ENCODE measurements around the gene MPRIP. TPM values are rescaled to one million over a fixed set of nuclear protein-coding genes. Genes with fewer than 3 reads are reported as not detected.

The MPRIP gene
- total and polyA plus RNA-seq, 12 donors = 88.5 to 234 (median 175) TPM

- Histone ChIP-seq H3K27me3 (no peaks in the 10 kb centered on the region), H3K4me1 (replicated peaks in 1 of 2) (peaks cover 21 to 49% of the 10 kb centered on the region in 2 donors), H3K4me3 (no peak overlapping the region), H3K27ac (peak overlapping the region in 2 of 5 donors; percentile 1 to 13), H3K9me3 (replicated peaks in 1 of 3) (no peaks in the 10 kb centered on the region), H3K36me3 (replicated peaks in 1 of 2) (peaks cover 0 to 19% of the 10 kb centered on the region in 2 donors)
- TF ChIP-seq, protein P1, sequence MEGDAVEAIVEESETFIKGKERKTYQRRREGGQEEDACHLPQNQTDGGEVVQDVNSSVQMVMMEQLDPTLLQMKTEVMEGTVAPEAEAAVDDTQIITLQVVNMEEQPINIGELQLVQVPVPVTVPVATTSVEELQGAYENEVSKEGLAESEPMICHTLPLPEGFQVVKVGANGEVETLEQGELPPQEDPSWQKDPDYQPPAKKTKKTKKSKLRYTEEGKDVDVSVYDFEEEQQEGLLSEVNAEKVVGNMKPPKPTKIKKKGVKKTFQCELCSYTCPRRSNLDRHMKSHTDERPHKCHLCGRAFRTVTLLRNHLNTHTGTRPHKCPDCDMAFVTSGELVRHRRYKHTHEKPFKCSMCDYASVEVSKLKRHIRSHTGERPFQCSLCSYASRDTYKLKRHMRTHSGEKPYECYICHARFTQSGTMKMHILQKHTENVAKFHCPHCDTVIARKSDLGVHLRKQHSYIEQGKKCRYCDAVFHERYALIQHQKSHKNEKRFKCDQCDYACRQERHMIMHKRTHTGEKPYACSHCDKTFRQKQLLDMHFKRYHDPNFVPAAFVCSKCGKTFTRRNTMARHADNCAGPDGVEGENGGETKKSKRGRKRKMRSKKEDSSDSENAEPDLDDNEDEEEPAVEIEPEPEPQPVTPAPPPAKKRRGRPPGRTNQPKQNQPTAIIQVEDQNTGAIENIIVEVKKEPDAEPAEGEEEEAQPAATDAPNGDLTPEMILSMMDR (IDR thresholded peaks at IDR 0.05) = no peak
- no peak for TF ChIP-seq POLR2A (IDR thresholded peaks at IDR 0.05)
- DNase-seq = peak in 2 of 7 donors; percentile 18 to 49
- intact Hi-C loops (cut with DNase I) = no loop called here
- WGBS, 4 donors = 59 to 73% (median 72%) methylated on average over 13 of the region's 13 CpGs
Measured at GRCh38 chr17:17081304-17081940, 39.2 kb downstream of the MPRIP start.

DNA sequence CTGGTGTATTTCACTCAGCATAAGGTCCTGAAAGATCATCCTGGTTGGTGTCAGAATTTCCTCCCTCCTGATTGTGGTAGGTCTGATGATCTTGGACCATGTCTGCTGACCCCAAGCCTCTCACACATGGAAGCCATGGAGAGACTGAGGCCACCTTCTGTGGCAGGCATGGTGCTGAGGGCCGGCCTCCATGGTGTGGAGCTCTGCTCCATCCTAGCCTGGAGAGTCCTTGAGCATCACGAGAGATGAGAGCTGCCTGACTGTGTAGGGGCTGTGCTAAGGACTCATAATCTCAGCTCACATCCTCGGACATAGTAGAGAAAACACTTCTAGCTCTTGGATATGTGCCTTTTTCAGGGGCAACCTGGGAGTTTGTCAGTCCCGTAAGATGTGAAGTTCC lies 40.6 kb downstream of the MPRIP start:
- peak in 2 of 7 donors; percentile 8 to 40 for DNase-seq
- H3K4me3 ChIP-seq = no peak overlapping the region
- no peaks in the 10 kb centered on the region for H3K9me3 ChIP-seq (replicated peaks in 1 of 3)
- H3K4me1 ChIP-seq (replicated peaks in 1 of 2) = peaks cover 27 to 42% of the 10 kb centered on the region in 2 donors
- H3K27ac ChIP-seq = no peak overlapping the region
- 79 to 95% (median 81%) methylated on average over 3 to 4 of the region's 4 CpGs for WGBS, 4 donors
- TF ChIP-seq POLR2A (IDR thresholded peaks at IDR 0.05) = no peak
- TF ChIP-seq, protein P1 (IDR thresholded peaks at IDR 0.05) = no peak
- H3K36me3 ChIP-seq (replicated peaks in 1 of 2) = peaks cover 0 to 13% of the 10 kb centered on the region in 2 donors
- intact Hi-C loops (cut with DNase I) = no loop called here
- H3K27me3 ChIP-seq = no peaks in the 10 kb centered on the region

GRCh38 chr17:17084317-17084835 lies 42.1 kb downstream of the MPRIP start:
- 84 to 90% (median 88%) methylated on average over 9 of the region's 9 CpGs for WGBS, 4 donors
- H3K9me3 ChIP-seq (replicated peaks in 1 of 3) = no peaks in the 10 kb centered on the region
- peaks cover 0 to 13% of the 10 kb centered on the region in 2 donors for H3K36me3 ChIP-seq (replicated peaks in 1 of 2)
- intact Hi-C loops (cut with DNase I) = no loop called here
- no peak for TF ChIP-seq POLR2A (IDR thresholded peaks at IDR 0.05)
- TF ChIP-seq, protein P1 (IDR thresholded peaks at IDR 0.05) = no peak
- no peak overlapping the region for H3K4me3 ChIP-seq
- no peaks in the 10 kb centered on the region for H3K27me3 ChIP-seq
- peaks cover 22 to 44% of the 10 kb centered on the region in 2 donors for H3K4me1 ChIP-seq (replicated peaks in 1 of 2)
- no peak overlapping the region for H3K27ac ChIP-seq
- peak in 2 of 7 donors; percentile 8 to 9 for DNase-seq

GRCh38 chr17:17084941-17085340 lies 42.7 kb downstream of the MPRIP start:
- peak in 2 of 7 donors; percentile 4 for DNase-seq
- intact Hi-C loops (cut with DNase I) = no loop called here
- H3K27me3 ChIP-seq = no peaks in the 10 kb centered on the region
- 75 to 85% (median 78%) methylated on average over 6 of the region's 6 CpGs for WGBS, 4 donors
- TF ChIP-seq, protein P1 (IDR thresholded peaks at IDR 0.05) = no peak
- no peak for TF ChIP-seq POLR2A (IDR thresholded peaks at IDR 0.05)
- H3K9me3 ChIP-seq (replicated peaks in 1 of 3) = no peaks in the 10 kb centered on the region
- peaks cover 0 to 13% of the 10 kb centered on the region in 2 donors for H3K36me3 ChIP-seq (replicated peaks in 1 of 2)
- H3K4me1 ChIP-seq (replicated peaks in 1 of 2) = peaks cover 16 to 41% of the 10 kb centered on the region in 2 donors
- no peak overlapping the region for H3K4me3 ChIP-seq
- H3K27ac ChIP-seq = no peak overlapping the region
